Measurements from ENCODE around the gene TOP3B.

TOP3B gene

DNA sequence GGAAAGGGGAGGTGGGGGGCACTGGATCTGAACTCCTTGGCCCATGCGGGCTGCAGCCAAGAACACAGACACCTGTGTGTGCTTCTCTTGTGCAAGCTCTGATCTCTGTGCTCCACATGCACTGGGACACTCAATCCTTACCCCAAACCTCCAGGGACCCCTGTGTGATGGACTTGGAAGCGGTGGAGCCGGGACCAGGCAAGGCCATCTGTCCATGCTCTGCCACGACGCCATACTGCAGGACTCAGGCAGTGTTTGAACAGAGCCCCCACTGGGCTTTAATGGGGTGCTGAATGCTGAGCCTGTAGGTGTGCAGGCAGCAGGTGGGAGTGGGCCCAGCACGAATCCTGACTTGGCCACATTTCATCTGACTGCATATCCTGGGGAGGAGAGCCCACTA, 53.3 kb downstream of the TOP3B start:
- TF ChIP-seq, protein P1, sequence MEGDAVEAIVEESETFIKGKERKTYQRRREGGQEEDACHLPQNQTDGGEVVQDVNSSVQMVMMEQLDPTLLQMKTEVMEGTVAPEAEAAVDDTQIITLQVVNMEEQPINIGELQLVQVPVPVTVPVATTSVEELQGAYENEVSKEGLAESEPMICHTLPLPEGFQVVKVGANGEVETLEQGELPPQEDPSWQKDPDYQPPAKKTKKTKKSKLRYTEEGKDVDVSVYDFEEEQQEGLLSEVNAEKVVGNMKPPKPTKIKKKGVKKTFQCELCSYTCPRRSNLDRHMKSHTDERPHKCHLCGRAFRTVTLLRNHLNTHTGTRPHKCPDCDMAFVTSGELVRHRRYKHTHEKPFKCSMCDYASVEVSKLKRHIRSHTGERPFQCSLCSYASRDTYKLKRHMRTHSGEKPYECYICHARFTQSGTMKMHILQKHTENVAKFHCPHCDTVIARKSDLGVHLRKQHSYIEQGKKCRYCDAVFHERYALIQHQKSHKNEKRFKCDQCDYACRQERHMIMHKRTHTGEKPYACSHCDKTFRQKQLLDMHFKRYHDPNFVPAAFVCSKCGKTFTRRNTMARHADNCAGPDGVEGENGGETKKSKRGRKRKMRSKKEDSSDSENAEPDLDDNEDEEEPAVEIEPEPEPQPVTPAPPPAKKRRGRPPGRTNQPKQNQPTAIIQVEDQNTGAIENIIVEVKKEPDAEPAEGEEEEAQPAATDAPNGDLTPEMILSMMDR (IDR thresholded peaks at IDR 0.05): no peak

DNA sequence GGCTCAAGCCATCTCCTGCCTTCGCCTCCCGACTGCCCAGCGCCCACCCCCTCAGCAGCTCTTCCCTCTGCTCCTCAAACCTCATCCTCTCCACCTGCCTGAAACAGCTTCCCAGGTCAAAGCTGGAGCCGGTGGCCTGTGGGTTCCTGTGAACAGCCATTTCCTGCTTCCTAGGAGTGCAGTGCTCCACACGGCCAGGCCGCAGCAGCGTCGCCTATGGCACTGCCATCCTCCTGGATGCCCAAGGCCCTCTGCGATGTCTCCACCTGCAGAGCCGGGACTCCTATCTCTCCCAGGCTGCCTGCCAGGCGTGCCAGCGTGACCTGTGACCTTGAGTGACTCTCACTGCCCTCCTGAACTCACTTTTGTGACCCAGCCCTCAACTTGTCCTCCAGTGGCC, 54.5 kb downstream of the TOP3B start:
- TF ChIP-seq, protein P1 (IDR thresholded peaks at IDR 0.05): no peak

DNA sequence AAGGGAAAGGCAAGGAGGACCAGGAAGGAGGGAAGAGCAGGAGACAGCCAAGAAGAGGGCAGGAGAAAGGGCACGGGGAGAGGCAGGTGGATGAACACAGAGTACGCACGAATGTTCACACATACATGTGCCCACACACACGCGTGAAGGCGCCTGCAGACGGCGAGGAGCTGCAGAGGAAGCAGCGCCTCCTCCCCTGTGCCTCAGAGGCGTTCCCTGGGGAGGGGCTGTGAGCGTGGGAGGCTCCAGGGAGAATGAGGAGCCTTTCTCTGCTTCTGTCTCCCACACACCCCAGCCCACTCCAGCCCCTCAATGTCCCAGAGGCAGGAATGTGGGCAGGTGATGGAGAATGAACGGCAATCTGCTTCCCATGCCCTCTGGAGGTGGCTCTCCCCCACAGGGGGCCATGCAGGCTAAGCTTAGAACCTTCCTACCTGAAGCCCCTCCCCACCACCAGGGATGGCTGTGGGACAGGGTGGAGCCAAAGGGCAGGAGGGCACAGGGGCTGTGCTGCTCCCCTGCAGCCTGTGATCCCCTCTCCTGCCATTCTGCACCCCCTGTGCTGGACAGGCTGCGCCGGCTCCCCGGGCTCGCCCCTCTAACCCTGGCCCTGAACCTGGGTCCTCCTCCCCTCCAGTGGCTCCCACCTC, 55.3 kb downstream of the TOP3B start:
- TF ChIP-seq, protein P1 (IDR thresholded peaks at IDR 0.05): no peak

- TF ChIP-seq, protein P1 (IDR thresholded peaks at IDR 0.05): no peak
Measured at GRCh38 chr22:21926728-21927127, 55.9 kb downstream of the TOP3B start.

GRCh38 chr22:21923163-21923561, 59.4 kb downstream of the TOP3B start:
- TF ChIP-seq, protein P1 (IDR thresholded peaks at IDR 0.05): no peak

GRCh38 chr22:21922370-21923162, 60.0 kb downstream of the TOP3B start:
- TF ChIP-seq, protein P1 (IDR thresholded peaks at IDR 0.05): no peak

GRCh38 chr22:21921729-21922128, 60.9 kb downstream of the TOP3B start:
- TF ChIP-seq, protein P1 (IDR thresholded peaks at IDR 0.05): no peak
